Neural cell (in vitro differentiated cells): ENCODE results near the gene TPH2. TPM values are rescaled to one million over a fixed set of nuclear protein-coding genes. Genes with fewer than 3 reads are reported as not detected.
A peak's percentile ranks its signal among the peaks of the same experiment; 100 is the strongest.

Experiments
- H2AFZ ChIP-seq: fragments of 200-600, 300-800 bp; sonication (generic), shearing (Covaris generic); 2 replicates; pipeline ENCODE4 v1.6.0; 2014; ENCODE audit warnings: low read depth, mild to moderate bottlenecking, antibody characterized with exemption, low read length, moderate library complexity
- H3F3A ChIP-seq: fragments of 200-600 bp; shearing (Covaris generic); 2 replicates; pipeline ENCODE4 v1.6.1; 2016; ENCODE audit warnings: mild to moderate bottlenecking, moderate library complexity, mixed read lengths, antibody characterized with exemption, low read length; ENCODE audit not compliant: insufficient read depth, poor library complexity, severe bottlenecking
- H3K27ac ChIP-seq: fragments of 200-600, 300-800 bp; sonication (generic), shearing (Covaris generic); 2 replicates; pipeline ENCODE4 v1.5.1; 2014; ENCODE audit warnings: mild to moderate bottlenecking, low read length, moderate library complexity
- H3K27me3 ChIP-seq: fragments of 300-800, 200-600 bp; sonication (generic), shearing (Covaris generic); 2 replicates; pipeline ENCODE4 v1.6.0; 2014; ENCODE audit warnings: mild to moderate bottlenecking, low read depth, low read length, moderate library complexity; ENCODE audit not compliant: insufficient read depth
- H3K36me3 ChIP-seq: fragments of 300-800, 200-600 bp; sonication (generic), shearing (Covaris generic); 2 replicates; pipeline ENCODE4 v1.5.1; 2014; ENCODE audit warnings: mild to moderate bottlenecking, antibody characterized with exemption, low read length, moderate library complexity; ENCODE audit not compliant: insufficient read depth
- H3K4me2 ChIP-seq: fragments of 300-800, 200-600 bp; sonication (generic), shearing (Covaris generic); 2 replicates; pipeline ENCODE4 v1.6.0; 2014; ENCODE audit warnings: mild to moderate bottlenecking, low read length
- H3K4me3 ChIP-seq: fragments of 300-800, 200-600 bp; sonication (generic), shearing (Covaris generic); 2 replicates; pipeline ENCODE4 v1.5.1; 2014; ENCODE audit warnings: mild to moderate bottlenecking, low read length, moderate library complexity
- H3K79me2 ChIP-seq: fragments of 200-600 bp; shearing (Covaris generic); replicated peaks from 2 replicates; pipeline ENCODE4 v1.6.0; 2014; ENCODE audit warnings: mild to moderate bottlenecking, low read length, moderate library complexity; ENCODE audit not compliant: insufficient read depth
- H3K9ac ChIP-seq: fragments of 300-800, 200-600 bp; sonication (generic), shearing (Covaris generic); 2 replicates; pipeline ENCODE4 v1.6.1; 2016; ENCODE audit warnings: mild to moderate bottlenecking, low read length, mixed read lengths
- H3K9me2 ChIP-seq: fragments of 200-600 bp; shearing (Covaris generic); 2 replicates; pipeline ENCODE4 v1.6.1; 2016; ENCODE audit warnings: mild to moderate bottlenecking, low read length, mixed read lengths; ENCODE audit not compliant: insufficient read depth
- H3K9me3 ChIP-seq: fragments of 200-600, 300-800 bp; sonication (generic), shearing (Covaris generic); 2 replicates; pipeline ENCODE4 v1.6.1; 2016; ENCODE audit warnings: mild to moderate bottlenecking, mixed run types, low read length, moderate library complexity, mixed read lengths
- H4K20me1 ChIP-seq: fragments of 200-600 bp; shearing (Covaris generic); 2 replicates; pipeline ENCODE4 v1.6.1; 2016; ENCODE audit warnings: mild to moderate bottlenecking, mixed run types; ENCODE audit not compliant: insufficient read depth
- EP300 ChIP-seq: fragments of 450-650 bp; conservative IDR thresholded peaks from 2 replicates; pipeline ENCODE4 v1.6.1; 2014; ENCODE audit warnings: antibody characterized with exemption, mild to moderate bottlenecking, moderate library complexity; ENCODE audit not compliant: poor library complexity, severe bottlenecking
- EZH2 ChIP-seq: fragments of 200-600, 300-800 bp; shearing (Covaris generic), sonication (generic); IDR thresholded peaks from 2 replicates; pipeline ENCODE4 v1.6.1; 2014; ENCODE audit warnings: antibody characterized with exemption, low read length, borderline replicate concordance, mild to moderate bottlenecking; ENCODE audit not compliant: insufficient read depth, poor library complexity, severe bottlenecking
- MXI1 ChIP-seq: fragments of 450-650 bp; conservative IDR thresholded peaks from 2 replicates; pipeline ENCODE4 v1.6.1; 2014; ENCODE audit warnings: antibody characterized with exemption, mild to moderate bottlenecking; ENCODE audit not compliant: poor library complexity, severe bottlenecking
- POLR2AphosphoS5 ChIP-seq: IDR thresholded peaks from 2 replicates; pipeline ENCODE4 v1.6.1; 2012
- RAD21 ChIP-seq: fragments of 450-650 bp; conservative IDR thresholded peaks from 2 replicates; pipeline ENCODE4 v1.6.1; 2014; ENCODE audit warnings: antibody characterized with exemption, mild to moderate bottlenecking, moderate library complexity
- REST ChIP-seq: IDR thresholded peaks from 2 replicates; pipeline ENCODE4 v1.6.1; 2012; ENCODE audit warnings: borderline replicate concordance
- SMC3 ChIP-seq: fragments of 450-650 bp; conservative IDR thresholded peaks from 2 replicates; pipeline ENCODE4 v1.6.1; 2014; ENCODE audit warnings: antibody characterized with exemption, mild to moderate bottlenecking, moderate library complexity; ENCODE audit not compliant: poor library complexity
- TAF1 ChIP-seq: IDR thresholded peaks from 2 replicates; pipeline ENCODE4 v1.6.1; 2012; ENCODE audit warnings: low read depth
- polyA plus RNA-seq: library from polyadenylated mRNA; depleted of rRNA; stranded (reverse); fragments of >200 nt; gene quantifications from 2 replicates; pipeline ENCODE4 v1.2.3, GENCODE V29; 2014
- TF ChIP-seq, protein P1 (sequence below): fragments of 450-650 bp; IDR thresholded peaks from 2 replicates; pipeline ENCODE4 v1.5.1; 2014; ENCODE audit warnings: antibody characterized with exemption, mild to moderate bottlenecking, moderate library complexity; ENCODE audit not compliant: poor library complexity, severe bottlenecking

TPH2 gene
- polyA plus RNA-seq, 1 donor from 2014 or later, result 0.33 TPM

DNA sequence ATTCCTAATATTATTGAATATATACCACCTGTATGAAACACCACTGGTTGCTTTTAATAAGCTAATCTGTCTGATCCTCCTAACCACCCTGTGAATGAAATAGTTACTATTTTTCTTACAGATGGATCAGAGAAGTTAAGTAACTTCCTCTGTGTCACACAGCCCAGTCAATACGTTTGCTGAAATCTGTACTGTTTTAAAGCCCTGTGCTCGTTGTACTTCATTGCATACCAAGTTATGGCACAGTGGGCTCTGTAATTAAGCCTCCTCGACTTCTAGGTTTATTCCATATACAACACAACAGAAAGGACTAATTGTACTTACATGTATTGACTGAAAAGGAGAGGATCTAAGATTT is 137.9 kb downstream of the TPH2 start:
- Histone ChIP-seq H4K20me1 (no peaks in the 10 kb centered on the region), H3K9me3 (no peaks in the 10 kb centered on the region), H3K79me2 (no peaks in the 10 kb centered on the region), H3F3A (peaks cover 13% of the 10 kb centered on the region), H3K4me3 (peak overlapping the region; percentile 42), H3K36me3 (no peaks in the 10 kb centered on the region), H3K4me2 (peak overlapping the region; percentile 67), H3K27me3 (no peaks in the 10 kb centered on the region), H3K9ac (peak overlapping the region; percentile 54), H3K9me2 (no peaks in the 10 kb centered on the region), H2AFZ (no peak overlapping the region), H3K27ac (peak overlapping the region; percentile 90)
- TF ChIP-seq REST (no peak), POLR2AphosphoS5 (no peak), TAF1 (no peak), RAD21 (no peak), EP300 (no peak)

DNA sequence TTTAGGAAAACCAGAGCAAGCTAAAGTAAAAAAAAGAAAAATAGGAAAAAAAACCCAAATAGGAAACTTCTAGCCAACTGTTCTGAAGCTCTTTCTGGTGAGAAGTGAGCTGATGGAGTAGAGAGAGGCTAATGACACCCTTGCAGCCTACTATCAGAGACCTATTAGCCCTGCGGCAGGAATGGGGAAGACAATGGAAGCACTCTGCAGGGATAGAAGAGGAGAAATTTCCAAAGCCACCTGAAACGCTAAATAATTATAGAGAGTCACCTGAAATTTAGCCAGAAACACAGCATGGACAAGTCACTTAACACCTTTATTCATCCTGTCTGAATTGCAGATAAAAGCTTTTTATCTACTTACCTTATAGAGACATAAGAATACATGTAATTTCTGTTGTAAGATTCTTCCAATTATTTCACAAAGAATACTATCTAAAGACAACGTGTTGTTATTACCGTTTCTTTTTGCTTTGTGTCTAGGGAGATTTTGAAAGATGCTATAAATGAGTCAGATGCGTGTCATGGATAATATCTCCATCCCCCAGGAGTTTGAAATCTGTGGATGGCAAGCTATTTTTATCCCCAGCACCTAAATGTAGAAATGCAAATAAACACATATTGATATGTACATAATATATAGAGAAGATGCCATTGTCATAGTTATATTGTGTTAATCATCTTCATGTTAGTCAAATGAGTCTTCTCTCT is 138.6 kb downstream of the TPH2 start:
- Histone ChIP-seq H4K20me1 (no peaks in the 10 kb centered on the region), H3K4me3 (peak overlapping the region; percentile 42), H3K27ac (peak overlapping the region; percentile 90), H3K9ac (peak overlapping the region; percentile 54), H2AFZ (no peak overlapping the region), H3F3A (peaks cover 13% of the 10 kb centered on the region), H3K27me3 (no peaks in the 10 kb centered on the region), H3K36me3 (no peaks in the 10 kb centered on the region), H3K9me2 (no peaks in the 10 kb centered on the region), H3K4me2 (peak overlapping the region; percentile 67), H3K79me2 (no peaks in the 10 kb centered on the region), H3K9me3 (no peaks in the 10 kb centered on the region)
- TF ChIP-seq MXI1 (peak; percentile 32), EZH2 (no peak), SMC3 (peak; percentile 10), REST (peak; percentile 98), POLR2AphosphoS5 (peak; percentile 82), TAF1 (peak; percentile 30), EP300 (peak; percentile 80), RAD21 (peak; percentile 28)
- TF ChIP-seq, protein P1, sequence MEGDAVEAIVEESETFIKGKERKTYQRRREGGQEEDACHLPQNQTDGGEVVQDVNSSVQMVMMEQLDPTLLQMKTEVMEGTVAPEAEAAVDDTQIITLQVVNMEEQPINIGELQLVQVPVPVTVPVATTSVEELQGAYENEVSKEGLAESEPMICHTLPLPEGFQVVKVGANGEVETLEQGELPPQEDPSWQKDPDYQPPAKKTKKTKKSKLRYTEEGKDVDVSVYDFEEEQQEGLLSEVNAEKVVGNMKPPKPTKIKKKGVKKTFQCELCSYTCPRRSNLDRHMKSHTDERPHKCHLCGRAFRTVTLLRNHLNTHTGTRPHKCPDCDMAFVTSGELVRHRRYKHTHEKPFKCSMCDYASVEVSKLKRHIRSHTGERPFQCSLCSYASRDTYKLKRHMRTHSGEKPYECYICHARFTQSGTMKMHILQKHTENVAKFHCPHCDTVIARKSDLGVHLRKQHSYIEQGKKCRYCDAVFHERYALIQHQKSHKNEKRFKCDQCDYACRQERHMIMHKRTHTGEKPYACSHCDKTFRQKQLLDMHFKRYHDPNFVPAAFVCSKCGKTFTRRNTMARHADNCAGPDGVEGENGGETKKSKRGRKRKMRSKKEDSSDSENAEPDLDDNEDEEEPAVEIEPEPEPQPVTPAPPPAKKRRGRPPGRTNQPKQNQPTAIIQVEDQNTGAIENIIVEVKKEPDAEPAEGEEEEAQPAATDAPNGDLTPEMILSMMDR, result peak; percentile 18
